ENCODE data around the gene KIR3DL3. TPM values are rescaled to one million over a fixed set of nuclear protein-coding genes. Genes with fewer than 3 reads are reported as not detected.
"Not testable (repeated sequence)": the region's sequence is repeated elsewhere in the genome, so short reads cannot be mapped to it uniquely, and the experiment has no call there.

Gene KIR3DL3
- total RNA-seq, 2 donors from 2014 or later = not detected

DNA sequence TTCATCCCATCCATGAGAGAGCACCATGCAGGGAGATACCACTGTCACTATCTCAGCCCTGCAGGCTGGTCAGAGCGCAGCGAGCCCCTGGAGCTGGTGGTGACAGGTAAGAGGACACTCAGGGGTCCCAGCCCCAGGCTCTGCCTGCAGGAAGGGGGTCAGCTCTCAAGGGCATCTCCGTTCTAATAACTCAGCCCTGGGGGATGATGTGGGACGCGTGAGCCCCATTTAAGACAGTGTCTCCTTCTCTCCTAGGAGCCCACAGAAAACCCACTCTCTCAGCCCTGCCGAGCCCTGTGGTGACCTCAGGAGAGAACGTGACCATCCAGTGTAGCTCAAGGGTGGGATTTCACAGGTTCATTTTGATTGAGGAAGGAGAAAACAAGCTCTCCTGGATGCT is 15.5 kb upstream of the KIR3DL3 start:
- Mint-ChIP-seq H3K4me1 (ENCODE audit: low read depth) (no peaks in the 10 kb centered on the region), H3K36me3 (ENCODE audit: insufficient read depth in 2 of 2) (no peaks in the 10 kb centered on the region), H3K27me3 (ENCODE audit: low read depth) (no peaks in the 10 kb centered on the region), H3K9me3 (no peaks in the 10 kb centered on the region), H3K4me3 (no peak overlapping the region), H3K27ac (no peak overlapping the region)
- DNase-seq (no peak), ATAC-seq (replicated peaks in 1 of 2) (no peak)

GRCh38 chr19:54709212-54709948 is 14.9 kb upstream of the KIR3DL3 start:
- Mint-ChIP-seq H3K4me1 (ENCODE audit: low read depth) (no peaks in the 10 kb centered on the region), H3K27me3 (ENCODE audit: low read depth) (no peaks in the 10 kb centered on the region), H3K9me3 (no peaks in the 10 kb centered on the region), H3K27ac (no peak overlapping the region), H3K4me3 (no peak overlapping the region), H3K36me3 (ENCODE audit: insufficient read depth in 2 of 2) (no peaks in the 10 kb centered on the region)
- ATAC-seq (replicated peaks in 1 of 2) (no peak), DNase-seq (no peak)

DNA sequence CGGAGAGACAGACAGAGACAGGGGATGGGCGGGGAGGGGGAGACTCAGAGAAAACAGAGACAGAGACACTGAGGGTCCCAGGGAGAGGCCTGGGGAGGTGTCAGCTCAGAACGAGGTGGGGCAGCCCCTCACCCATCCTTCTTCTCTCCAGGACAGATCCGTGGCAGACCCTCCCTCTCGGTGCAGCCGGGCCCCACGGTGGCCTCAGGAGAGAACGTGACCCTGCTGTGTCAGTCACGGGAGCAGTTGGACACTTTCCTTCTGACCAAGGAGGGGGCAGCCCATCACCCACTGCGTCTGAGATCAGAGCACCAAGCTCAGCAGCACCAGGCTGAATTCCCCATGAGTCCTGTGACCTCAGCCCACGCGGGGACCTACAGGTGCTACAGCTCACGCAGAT is 14.3 kb upstream of the KIR3DL3 start:
- not testable (repeated sequence) for ATAC-seq (replicated peaks in 1 of 2); H3K4me3 Mint-ChIP-seq; H3K27me3 Mint-ChIP-seq (ENCODE audit: low read depth); H3K27ac Mint-ChIP-seq; H3K9me3 Mint-ChIP-seq; H3K4me1 Mint-ChIP-seq (ENCODE audit: low read depth); DNase-seq; H3K36me3 Mint-ChIP-seq (ENCODE audit: insufficient read depth in 2 of 2)

GRCh38 chr19:54724644-54725043 is 402 bp downstream of the KIR3DL3 start:
- Mint-ChIP-seq H3K36me3 (ENCODE audit: insufficient read depth in 2 of 2) (peaks cover 0 to 3% of the 10 kb centered on the region in 2 donors), H3K27ac (no peak overlapping the region), H3K4me3 (no peak overlapping the region), H3K9me3 (peaks cover 3 to 8% of the 10 kb centered on the region in 2 donors), H3K4me1 (ENCODE audit: low read depth) (no peaks in the 10 kb centered on the region), H3K27me3 (ENCODE audit: low read depth) (peaks cover 8% of the 10 kb centered on the region)
- ATAC-seq (replicated peaks in 1 of 2) = no peak
- DNase-seq = no peak

DNA sequence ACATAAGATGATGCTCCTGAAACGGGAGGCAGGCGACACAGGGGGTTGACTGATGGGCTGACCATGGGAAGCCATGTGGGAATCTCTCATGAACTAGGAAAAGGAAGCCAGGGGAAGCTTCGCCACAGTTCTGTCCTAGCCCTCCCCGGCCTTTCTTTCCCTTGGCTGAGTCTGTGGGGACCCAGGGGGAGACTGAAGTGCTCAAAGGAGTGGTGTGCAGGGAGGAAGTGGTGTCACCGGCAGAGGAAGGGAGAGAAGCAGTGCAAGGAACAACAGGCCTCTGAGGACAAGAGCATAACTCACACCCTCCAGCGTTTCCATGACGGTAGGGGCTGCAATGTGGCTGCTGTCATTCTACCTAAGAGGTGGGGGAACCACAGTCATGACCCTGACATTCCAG is 1.1 kb downstream of the KIR3DL3 start:
- Mint-ChIP-seq H3K4me1 (ENCODE audit: low read depth) (no peaks in the 10 kb centered on the region), H3K4me3 (no peak overlapping the region), H3K27ac (no peak overlapping the region), H3K27me3 (ENCODE audit: low read depth) (peaks cover 8% of the 10 kb centered on the region), H3K9me3 (peaks cover 3 to 4% of the 10 kb centered on the region in 2 donors), H3K36me3 (ENCODE audit: insufficient read depth in 2 of 2) (peaks cover 0 to 3% of the 10 kb centered on the region in 2 donors)
- DNase-seq = no peak
- ATAC-seq (replicated peaks in 1 of 2) = no peak

- Mint-ChIP-seq H3K4me3 (no peak overlapping the region), H3K36me3 (ENCODE audit: insufficient read depth in 2 of 2) (peaks cover 0 to 1% of the 10 kb centered on the region in 2 donors), H3K9me3 (peaks cover 2 to 5% of the 10 kb centered on the region in 2 donors), H3K4me1 (ENCODE audit: low read depth) (no peaks in the 10 kb centered on the region), H3K27ac (no peak overlapping the region), H3K27me3 (ENCODE audit: low read depth) (peaks cover 18% of the 10 kb centered on the region)
- no peak for ATAC-seq (replicated peaks in 1 of 2)
- no peak for DNase-seq
Measured at GRCh38 chr19:54727562-54727961, 3.3 kb downstream of the KIR3DL3 start.

- no peak overlapping the region for H3K4me3 Mint-ChIP-seq
- no peak for ATAC-seq (replicated peaks in 1 of 2)
- peaks cover 22% of the 10 kb centered on the region for H3K27me3 Mint-ChIP-seq (ENCODE audit: low read depth)
- peaks cover 0 to 1% of the 10 kb centered on the region in 2 donors for H3K36me3 Mint-ChIP-seq (ENCODE audit: insufficient read depth in 2 of 2)
- H3K4me1 Mint-ChIP-seq (ENCODE audit: low read depth) = no peaks in the 10 kb centered on the region
- H3K9me3 Mint-ChIP-seq = peaks cover 0 to 6% of the 10 kb centered on the region in 2 donors
- DNase-seq = no peak
- H3K27ac Mint-ChIP-seq = no peak overlapping the region
Measured at GRCh38 chr19:54728167-54728566, 3.9 kb downstream of the KIR3DL3 start.

DNA sequence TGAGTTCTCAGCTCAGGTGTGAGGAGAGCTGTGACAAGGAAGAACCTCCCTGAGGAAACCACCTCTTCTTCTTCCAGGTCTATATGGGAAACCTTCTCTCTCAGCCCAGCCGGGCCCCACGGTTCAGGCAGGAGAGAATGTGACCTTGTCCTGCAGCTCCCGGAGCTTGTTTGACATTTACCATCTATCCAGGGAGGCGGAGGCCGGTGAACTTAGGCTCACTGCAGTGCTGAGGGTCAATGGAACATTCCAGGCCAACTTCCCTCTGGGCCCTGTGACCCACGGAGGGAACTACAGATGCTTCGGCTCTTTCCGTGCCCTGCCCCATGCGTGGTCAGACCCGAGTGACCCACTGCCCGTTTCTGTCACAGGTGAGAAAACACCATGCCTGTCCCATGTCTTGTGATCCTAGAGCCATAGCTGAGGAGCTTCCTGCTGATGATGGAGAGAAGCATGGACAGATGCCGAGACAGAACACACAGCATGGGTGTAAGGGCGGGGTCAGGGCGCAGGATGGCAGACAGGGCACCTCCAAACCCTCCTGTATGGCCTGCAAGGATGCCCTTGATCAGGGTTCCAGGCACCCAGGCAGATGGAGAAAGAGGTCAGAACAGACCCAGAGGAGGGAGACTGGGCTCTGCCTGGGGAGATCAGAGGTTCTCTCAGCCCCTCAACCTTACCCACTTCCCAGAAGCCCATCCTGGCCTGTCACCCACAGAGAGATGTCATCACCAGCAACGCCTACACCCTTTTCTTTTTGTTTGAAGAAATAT is 5.4 kb downstream of the KIR3DL3 start:
- Mint-ChIP-seq H3K9me3 (peaks cover 2 to 8% of the 10 kb centered on the region in 2 donors), H3K4me1 (ENCODE audit: low read depth) (no peaks in the 10 kb centered on the region), H3K4me3 (no peak overlapping the region), H3K36me3 (ENCODE audit: insufficient read depth in 2 of 2) (peaks cover 0 to 3% of the 10 kb centered on the region in 2 donors), H3K27ac (no peak overlapping the region), H3K27me3 (ENCODE audit: low read depth) (peaks cover 22% of the 10 kb centered on the region)
- no peak for DNase-seq
- no peak for ATAC-seq (replicated peaks in 1 of 2)

- DNase-seq = no peak
- H3K27ac Mint-ChIP-seq = no peak overlapping the region
Measured at GRCh38 chr19:54731191-54731590, 6.9 kb downstream of the KIR3DL3 start.

DNA sequence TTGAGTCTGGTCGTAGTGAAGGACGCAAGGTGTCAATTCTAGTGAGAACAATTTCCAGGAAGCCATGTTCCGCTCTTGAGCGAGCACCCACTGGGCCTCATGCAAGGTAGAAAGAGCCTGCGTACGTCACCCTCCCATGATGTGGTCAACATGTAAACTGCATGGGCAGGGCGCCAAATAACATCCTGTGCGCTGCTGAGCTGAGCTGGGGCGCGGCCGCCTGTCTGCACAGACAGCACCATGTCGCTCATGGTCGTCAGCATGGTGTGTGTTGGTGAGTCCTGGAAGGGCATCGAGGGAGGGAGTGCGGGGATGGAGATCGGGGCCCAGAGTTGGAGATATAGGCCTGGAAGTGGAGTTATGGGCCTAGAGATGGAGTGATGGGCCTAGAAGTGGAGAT is 14.1 kb downstream of the KIR3DL3 start, which contains the start of gene KIR2DL3:
Gene KIR2DL3 (plus strand): TSS at position 208 of the 400 bp plus-strand sequence. CDS start 33 bp downstream, at position 241.
- not testable (repeated sequence) for H3K27ac Mint-ChIP-seq; H3K27me3 Mint-ChIP-seq (ENCODE audit: low read depth); H3K36me3 Mint-ChIP-seq (ENCODE audit: insufficient read depth in 2 of 2); H3K4me3 Mint-ChIP-seq; ATAC-seq (replicated peaks in 1 of 2); H3K4me1 Mint-ChIP-seq (ENCODE audit: low read depth); DNase-seq; H3K9me3 Mint-ChIP-seq

More at GRCh38 chr19:54731191-54731590, 6.9 kb downstream of the KIR3DL3 start:
- no peak overlapping the region for H3K4me3 Mint-ChIP-seq
- H3K4me1 Mint-ChIP-seq (ENCODE audit: low read depth) = no peaks in the 10 kb centered on the region
- peaks cover 18% of the 10 kb centered on the region for H3K27me3 Mint-ChIP-seq (ENCODE audit: low read depth)
- H3K36me3 Mint-ChIP-seq (ENCODE audit: insufficient read depth in 2 of 2) = peaks cover 0 to 3% of the 10 kb centered on the region in 2 donors
- no peak for ATAC-seq (replicated peaks in 1 of 2)
- peaks cover 2 to 5% of the 10 kb centered on the region in 2 donors for H3K9me3 Mint-ChIP-seq

DNA sequence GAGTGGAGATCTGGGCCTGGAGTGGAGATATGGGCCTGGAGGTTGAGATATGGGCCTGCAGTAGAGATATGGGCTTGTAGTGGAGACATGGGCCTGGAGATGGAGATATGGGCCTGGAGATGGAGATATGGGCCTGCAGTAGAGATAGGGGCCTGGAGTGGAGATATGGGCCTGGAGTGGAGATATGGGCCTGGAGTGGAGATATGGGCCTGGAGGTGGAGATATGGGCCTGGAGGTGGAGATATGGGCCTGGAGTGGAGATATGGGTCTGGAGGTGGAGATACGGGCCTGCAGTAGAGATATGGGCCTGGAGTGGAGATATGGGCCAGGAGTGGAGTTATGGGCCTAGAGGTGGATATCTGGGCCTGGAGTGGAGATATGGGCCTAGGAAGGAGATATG is 14.5 kb downstream of the KIR3DL3 start:
- H3K36me3 Mint-ChIP-seq (ENCODE audit: insufficient read depth in 2 of 2) = peaks cover 0 to 1% of the 10 kb centered on the region in 2 donors
- H3K27me3 Mint-ChIP-seq (ENCODE audit: low read depth) = peaks cover 7% of the 10 kb centered on the region
- no peaks in the 10 kb centered on the region for H3K4me1 Mint-ChIP-seq (ENCODE audit: low read depth)
- ATAC-seq (replicated peaks in 1 of 2) (no peak), DNase-seq (no peak)
- H3K27ac Mint-ChIP-seq = no peak overlapping the region
- H3K9me3 Mint-ChIP-seq = peaks cover 2% of the 10 kb centered on the region in 2 donors
- no peak overlapping the region for H3K4me3 Mint-ChIP-seq

DNA sequence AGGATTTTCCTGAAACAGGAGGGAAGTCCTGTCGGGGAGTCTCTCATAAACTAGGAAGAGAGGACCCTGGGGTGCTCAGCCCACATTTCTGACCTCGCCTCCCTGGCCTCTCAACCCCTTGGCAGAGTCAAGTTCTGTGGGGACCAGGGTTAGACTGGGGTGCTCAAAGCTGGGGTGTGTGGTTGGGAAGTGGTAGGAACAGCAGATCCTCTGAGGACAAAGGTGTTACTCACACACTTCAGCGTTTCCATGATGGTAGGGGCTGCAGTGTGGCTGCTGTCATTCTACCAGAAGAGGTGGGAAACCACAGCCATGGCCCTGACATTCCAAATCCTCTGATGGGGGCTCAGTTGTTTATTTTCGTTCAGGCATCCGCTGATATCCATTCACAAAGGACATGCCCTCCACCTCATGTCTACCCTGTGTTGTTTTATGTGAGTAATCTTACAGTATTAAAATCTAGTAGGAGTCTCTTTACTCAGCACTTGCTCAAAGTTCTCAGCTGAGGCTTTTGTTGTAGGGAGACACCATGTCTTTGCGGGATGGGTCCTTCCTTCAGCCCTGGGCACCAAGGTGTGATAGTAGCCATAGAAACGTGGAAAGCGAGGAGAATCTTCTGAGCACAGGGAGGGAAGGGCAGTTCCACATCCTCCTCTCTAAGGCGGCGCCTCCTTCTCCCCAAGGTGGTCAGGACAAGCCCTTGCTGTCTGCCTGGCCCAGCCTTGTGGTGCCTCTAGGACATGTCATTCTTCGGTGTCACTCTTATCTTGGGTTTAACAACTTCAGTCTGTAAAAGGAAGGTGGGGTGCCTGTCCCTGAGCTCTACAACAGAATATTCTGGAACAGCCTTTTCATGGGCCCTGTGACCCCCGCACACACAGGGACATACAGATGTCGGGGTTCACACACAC is 15.6 kb downstream of the KIR3DL3 start:
- H3K4me3 Mint-ChIP-seq = no peak overlapping the region

More for the DNA sequence above, 15.6 kb downstream of the KIR3DL3 start:
- ATAC-seq (replicated peaks in 1 of 2) (no peak), DNase-seq (no peak)
- Mint-ChIP-seq H3K36me3 (ENCODE audit: insufficient read depth in 2 of 2) (no peaks in the 10 kb centered on the region), H3K4me1 (ENCODE audit: low read depth) (no peaks in the 10 kb centered on the region), H3K27me3 (ENCODE audit: low read depth) (peaks cover 7% of the 10 kb centered on the region), H3K27ac (no peak overlapping the region), H3K9me3 (peaks cover 0 to under 1% of the 10 kb centered on the region in 2 donors)
